T-cell (primary cell): ENCODE data around the gene MTOR. TPM values are rescaled to one million over a fixed set of nuclear protein-coding genes. Genes with fewer than 3 reads are reported as not detected.

Source experiments
- ATAC-seq, 4 experiments: fragments of 200-7000 bp in 3 of 4; fragments of 150-1000 bp in 1 of 4; cut with Tn5 transposase; replicated peaks in 1 of 4; 1 replicate in 3 of 4; 2 replicates in 1 of 4; pipeline ENCODE4 v1.10.0; 2021; ENCODE audit warnings: moderate library complexity in 3 of 4, mild to moderate bottlenecking in 2 of 4, moderate number of reproducible peaks in 1 of 4
- CTCF ChIA-PET, 2 donors: fragments of 300-600 bp; sonication (Branson Sonifier 250); formaldehyde crosslinking; loops; one replicate each; lab custom pipeline; 2022; ENCODE audit warnings: antibody characterized with exemption in 2 of 2; lab: Charles Lee
- POLR2A ChIA-PET, 2 donors: fragments of 300-600 bp; sonication (Branson Sonifier 250); formaldehyde crosslinking; loops; one replicate each; lab custom pipeline; 2022; ENCODE audit warnings: antibody characterized with exemption in 2 of 2; lab: Charles Lee
- DNase-seq, 35 experiments: peaks; one replicate each; pipeline versions ENCODE4 v3.0.0 to v3.0.0-alpha.2; 2013 to 2023
- H3K27ac ChIP-seq: one replicate; pipeline ENCODE4 v1.5.1; 2013; ENCODE audit warnings: low read length
- H3K27me3 ChIP-seq, 2 experiments: replicated peaks in 1 of 2; 1 replicate in 1 of 2; 2 replicates in 1 of 2; pipeline versions ENCODE4 v1.6.1 to v1.7.0; 2013; ENCODE audit warnings: low read length in 1 of 2, mixed read lengths in 1 of 2; ENCODE audit not compliant: control insufficient read depth in 2 of 2, insufficient read depth in 2 of 2; ENCODE audit errors: extremely low read depth in 1 of 2
- H3K36me3 ChIP-seq, 2 donors: 1 replicate in 1 of 2; 2 replicates in 1 of 2; pipeline versions ENCODE4 v1.6.1 to v1.7.0; 2013; ENCODE audit warnings: low read length in 1 of 2; ENCODE audit not compliant: control insufficient read depth in 2 of 2, insufficient read depth in 1 of 2; ENCODE audit errors: extremely low read depth in 1 of 2
- H3K4me1 ChIP-seq, 2 experiments: 1 replicate in 1 of 2; 2 replicates in 1 of 2; pipeline versions ENCODE4 v1.6.1 to v1.7.0; 2013; ENCODE audit warnings: low read length in 2 of 2, mixed read lengths in 1 of 2; ENCODE audit not compliant: insufficient read depth in 2 of 2, control insufficient read depth in 1 of 2; ENCODE audit errors: extremely low read depth in 1 of 2
- H3K4me3 ChIP-seq, 2 donors: 1 replicate in 1 of 2; 2 replicates in 1 of 2; pipeline versions ENCODE4 v1.5.1 to v1.7.0; 2013; ENCODE audit warnings: mild to moderate bottlenecking in 2 of 2, low read length in 1 of 2, moderate library complexity in 1 of 2; ENCODE audit not compliant: control insufficient read depth in 1 of 2; ENCODE audit errors: extremely low read depth in 1 of 2
- H3K9me3 ChIP-seq: 2 replicates; pipeline ENCODE4 v1.7.0; 2013
- H3K27ac Mint-ChIP-seq, 2 donors: one replicate each; pipeline ENCODE4 v1.8.0; 2020 to 2021; ENCODE audit warnings: mild to moderate bottlenecking in 2 of 2, mixed read lengths in 2 of 2
- H3K27me3 Mint-ChIP-seq, 2 donors: one replicate each; pipeline ENCODE4 v1.8.0; 2021 to 2022; ENCODE audit warnings: mixed read lengths in 2 of 2
- H3K36me3 Mint-ChIP-seq: one replicate; pipeline ENCODE4 v1.8.0; 2021; ENCODE audit warnings: mixed read lengths
- H3K4me1 Mint-ChIP-seq, 3 donors: one replicate each; pipeline ENCODE4 v1.8.0; 2020 to 2022; ENCODE audit warnings: mixed read lengths in 3 of 3, mild to moderate bottlenecking in 1 of 3
- H3K4me3 Mint-ChIP-seq, 3 donors: one replicate each; pipeline ENCODE4 v1.8.0; 2020 to 2022; ENCODE audit warnings: mild to moderate bottlenecking in 3 of 3, mixed read lengths in 3 of 3, moderate library complexity in 3 of 3
- H3K9me3 Mint-ChIP-seq, 3 donors: one replicate each; pipeline ENCODE4 v1.8.0; 2020 to 2022; ENCODE audit warnings: mixed read lengths in 3 of 3
- WGBS: methylation state at CpG from one replicate; pipeline ENCODE4 v1.1.5; 2013; ENCODE audit warnings: missing lambda C conversion rate; ENCODE audit not compliant: insufficient coverage; 5-methylcytosine and 5-hydroxymethylcytosine counted together
- total RNA-seq, 35 experiments: library from RNA in 6 of 35; stranded (reverse) in 6 of 35; fragments of 120-200 nt in 1 of 35; gene quantifications; one replicate each; pipeline versions ENCODE4 v1.2.1 to v1.2.4 and lab custom pipeline; 2013 to 2026

MTOR gene
- total RNA-seq, 5 donors from 2014 or later (not counting 1 experiment from before 2014, with no cell fraction given) = 41.7 to 45.1 (median 43.6) TPM

DNA sequence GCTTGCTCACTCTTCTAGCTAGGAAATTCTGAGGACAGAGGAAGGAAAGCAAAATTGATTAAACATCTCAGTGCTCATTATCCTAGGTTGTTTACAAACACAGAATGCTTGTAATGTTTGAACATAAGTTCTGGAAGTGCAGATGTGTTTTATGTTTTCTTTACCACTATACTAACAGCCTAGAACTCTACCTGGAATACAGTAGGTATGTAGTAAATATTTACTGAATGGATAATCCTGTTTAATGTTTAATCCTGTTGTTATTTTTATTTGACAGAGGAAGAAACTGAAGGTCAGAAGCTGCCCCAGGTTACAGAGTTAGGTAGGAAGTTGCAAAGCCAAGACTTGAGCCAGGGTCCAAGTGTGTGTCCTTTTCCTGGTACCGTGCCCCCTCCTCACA, 6.1 kb downstream of the MTOR start:
- no peaks in the 10 kb centered on the region for H3K9me3 ChIP-seq
- no peak overlapping the region for H3K4me3 ChIP-seq
- Mint-ChIP-seq H3K9me3 (no peaks in the 10 kb centered on the region), H3K27me3 (no peaks in the 10 kb centered on the region), H3K36me3 (peaks cover 47% of the 10 kb centered on the region), H3K4me3 (no peak overlapping the region), H3K27ac (no peak overlapping the region), H3K4me1 (peaks cover under 1 to 12% (median 8%) of the 10 kb centered on the region in 3 donors)
- POLR2A ChIA-PET = no interaction called here
- no peak overlapping the region for H3K27ac ChIP-seq
- H3K4me1 ChIP-seq = peaks cover under 1 to 6% of the 10 kb centered on the region in 2 experiments
- ATAC-seq (no peak), DNase-seq (no peak)
- CTCF ChIA-PET = no interaction called here
- WGBS = 100% methylated on average over 1 of the region's 1 CpG
- peaks cover 10 to 77% of the 10 kb centered on the region in 2 donors for H3K36me3 ChIP-seq
- no peaks in the 10 kb centered on the region for H3K27me3 ChIP-seq

DNA sequence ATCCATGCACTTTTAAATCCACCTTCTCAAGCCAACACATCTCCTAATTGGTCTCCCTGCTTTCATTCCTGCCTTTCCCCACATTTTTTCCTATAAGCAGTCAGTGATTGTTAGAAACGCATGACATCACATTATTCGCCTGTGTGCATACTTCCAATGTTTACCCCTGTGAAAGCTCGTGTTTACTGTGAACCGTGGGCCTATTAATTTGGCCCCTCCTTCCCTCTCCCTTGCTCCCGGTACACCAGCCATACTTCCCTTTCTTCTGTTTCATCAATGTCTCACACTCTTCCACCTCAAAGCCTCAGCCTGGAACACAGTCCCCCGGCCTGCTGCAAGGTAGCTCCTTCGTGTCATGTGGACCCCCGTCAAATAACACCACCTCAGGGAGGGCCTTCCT, 9.1 kb downstream of the MTOR start:
- Mint-ChIP-seq H3K36me3 (peaks cover 48% of the 10 kb centered on the region), H3K9me3 (no peaks in the 10 kb centered on the region), H3K4me3 (no peak overlapping the region), H3K27ac (no peak overlapping the region), H3K4me1 (peaks cover 0 to 9% (median 0%) of the 10 kb centered on the region in 3 donors), H3K27me3 (no peaks in the 10 kb centered on the region)
- Histone ChIP-seq H3K4me3 (no peak overlapping the region), H3K4me1 (peaks cover 0 to 2% of the 10 kb centered on the region in 2 experiments), H3K9me3 (no peaks in the 10 kb centered on the region), H3K27ac (no peak overlapping the region), H3K27me3 (no peaks in the 10 kb centered on the region), H3K36me3 (peaks cover 14 to 77% of the 10 kb centered on the region in 2 donors)
- WGBS = 92% methylated on average over 8 of the region's 8 CpGs
- ChIA-PET CTCF (interaction anchor here in 1 of 2 donors (1.2 kb wide), 1 partner anchor 10 kb away, joined by 3 read pairs; no protein-coding TSS in a partner anchor), POLR2A (no interaction called here)
- DNase-seq (no peak), ATAC-seq (no peak)

DNA sequence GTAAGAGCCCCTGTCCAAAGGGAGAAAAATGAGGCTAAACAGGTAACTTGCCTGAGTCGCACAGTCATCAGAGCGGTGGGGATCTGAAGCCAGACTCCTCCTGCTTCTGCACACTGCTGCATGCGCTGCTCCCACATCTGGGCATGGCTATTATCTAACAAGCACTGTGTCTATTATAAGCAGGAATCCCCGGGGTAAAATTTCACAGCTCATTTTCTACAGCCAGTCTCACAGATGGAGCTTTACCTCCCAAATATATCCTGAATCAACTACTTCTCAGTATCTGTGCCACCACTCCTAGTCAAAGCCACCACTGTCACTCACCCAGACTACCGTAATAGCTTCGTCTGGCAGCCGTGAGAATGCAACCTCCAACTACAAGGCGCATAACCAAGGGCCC, 9.8 kb downstream of the MTOR start:
- peaks cover 52% of the 10 kb centered on the region for H3K36me3 Mint-ChIP-seq
- H3K4me3 Mint-ChIP-seq = no peak overlapping the region
- ChIA-PET CTCF (interaction anchor here (1.2 to 1.4 kb wide), 2 partner anchors 10 to 11 kb away, joined by 3 to 9 read pairs; partner anchors contain the start of gene MTOR (in 1 of the 2)), POLR2A (no interaction called here)
- Histone ChIP-seq H3K36me3 (peaks cover 19 to 77% of the 10 kb centered on the region in 2 donors), H3K27ac (no peak overlapping the region), H3K27me3 (no peaks in the 10 kb centered on the region), H3K4me3 (no peak overlapping the region), H3K9me3 (no peaks in the 10 kb centered on the region), H3K4me1 (peaks cover 0 to 7% of the 10 kb centered on the region in 2 experiments)
- H3K27me3 Mint-ChIP-seq = no peaks in the 10 kb centered on the region
- ATAC-seq (no peak), DNase-seq (no peak)
- WGBS = 98% methylated on average over 7 of the region's 8 CpGs
- peaks cover under 1 to 9% (median 3%) of the 10 kb centered on the region in 3 donors for H3K4me1 Mint-ChIP-seq
- no peaks in the 10 kb centered on the region for H3K9me3 Mint-ChIP-seq
- H3K27ac Mint-ChIP-seq = no peak overlapping the region

DNA sequence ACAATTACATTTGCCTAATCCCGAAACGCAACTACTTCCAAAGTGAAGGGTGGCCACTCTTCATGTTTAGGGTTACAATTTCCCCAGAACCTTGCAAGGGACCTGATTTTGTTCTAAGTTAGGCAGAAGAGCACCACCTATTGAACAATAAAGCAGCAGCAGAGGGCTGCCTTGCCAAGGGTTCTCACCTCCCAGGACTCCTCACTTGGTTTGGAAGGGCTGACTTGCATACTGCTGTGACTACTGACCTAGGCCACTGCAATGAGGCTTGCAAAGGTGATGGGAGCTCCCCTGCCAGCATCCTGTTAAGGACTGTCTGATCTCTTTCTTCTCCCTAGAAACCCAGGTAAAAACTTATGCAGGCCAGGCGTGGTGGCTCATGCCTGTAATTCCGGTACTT, 14.2 kb downstream of the MTOR start:
- ChIA-PET CTCF (no interaction called here), POLR2A (no interaction called here)
- H3K4me1 ChIP-seq = peaks cover 0 to 24% of the 10 kb centered on the region in 2 experiments
- H3K36me3 ChIP-seq = peaks cover 17 to 72% of the 10 kb centered on the region in 2 donors
- Mint-ChIP-seq H3K4me1 (peaks cover 15 to 26% (median 20%) of the 10 kb centered on the region in 3 donors), H3K36me3 (peaks cover 41% of the 10 kb centered on the region), H3K4me3 (no peak overlapping the region), H3K9me3 (no peaks in the 10 kb centered on the region), H3K27me3 (no peaks in the 10 kb centered on the region), H3K27ac (peak overlapping the region; percentile 17 to 88)
- 95% methylated on average over 2 of the region's 4 CpGs for WGBS
- H3K27me3 ChIP-seq = no peaks in the 10 kb centered on the region
- no peak for ATAC-seq
- no peak overlapping the region for H3K4me3 ChIP-seq
- no peak overlapping the region for H3K27ac ChIP-seq
- no peaks in the 10 kb centered on the region for H3K9me3 ChIP-seq
- DNase-seq = no peak

DNA sequence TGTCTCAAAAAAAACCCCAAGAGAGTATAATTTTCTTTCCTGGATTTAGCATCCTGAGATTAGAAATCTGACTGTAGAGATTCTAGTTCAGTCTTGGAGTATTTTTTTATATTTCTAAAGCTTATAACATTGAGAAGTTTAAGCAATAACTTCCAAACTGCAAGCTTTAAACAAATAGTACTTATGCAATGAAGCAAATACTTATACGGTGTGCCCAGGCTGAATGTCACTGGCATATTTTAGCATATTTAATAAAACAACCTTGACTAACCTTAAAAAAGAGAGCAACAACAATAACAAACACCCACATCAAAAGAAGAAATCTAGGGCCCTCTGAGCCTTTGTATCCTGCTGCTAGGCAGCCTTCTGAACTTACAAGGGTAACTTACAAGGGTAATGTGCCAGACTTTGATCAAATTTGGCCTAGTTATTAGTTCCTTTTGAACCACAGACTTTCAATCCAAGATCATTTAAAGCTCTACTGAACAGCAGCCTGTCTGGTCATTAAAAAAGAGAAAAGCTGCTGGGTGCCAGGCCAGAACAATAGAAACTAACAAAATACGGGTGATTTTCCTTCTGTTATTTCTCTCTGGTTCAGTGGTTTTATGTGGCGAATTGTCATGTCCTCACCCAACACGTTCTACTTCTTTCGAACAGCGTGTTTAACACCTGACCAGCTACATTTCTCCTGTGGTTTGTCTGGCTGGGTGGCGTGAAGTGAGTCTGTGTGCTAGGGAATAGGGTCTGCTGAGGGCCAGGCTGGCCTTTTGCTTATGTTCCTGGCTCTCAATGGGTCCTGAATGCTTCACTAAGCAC, 16.2 kb downstream of the MTOR start:
- peak overlapping the region; percentile 88 for H3K27ac Mint-ChIP-seq
- H3K36me3 Mint-ChIP-seq = peaks cover 40% of the 10 kb centered on the region
- peaks cover 20 to 29% (median 23%) of the 10 kb centered on the region in 3 donors for H3K4me1 Mint-ChIP-seq
- H3K9me3 ChIP-seq = no peaks in the 10 kb centered on the region
- no peaks in the 10 kb centered on the region for H3K27me3 ChIP-seq
- CTCF ChIA-PET = interaction anchor here (0.5 to 1.6 kb wide), 4 partner anchors 16 to 473 kb away, joined by 4 to 7 read pairs (median 5); partner anchors contain the start of gene MTOR (in 1 of the 2)
- peaks cover 0 to 24% of the 10 kb centered on the region in 2 experiments for H3K4me1 ChIP-seq
- H3K4me3 Mint-ChIP-seq = no peak overlapping the region
- peak in 2 of 35 experiments; percentile 8 to 41 for DNase-seq
- POLR2A ChIA-PET = interaction anchor here in 1 of 2 donors (0.6 kb wide), 1 partner anchor 1386 kb away, joined by 13 read pairs; no protein-coding TSS in a partner anchor
- peak in 3 of 4 experiments; percentile 41 to 66 (median 58) for ATAC-seq
- H3K4me3 ChIP-seq = no peak overlapping the region
- H3K27me3 Mint-ChIP-seq = no peaks in the 10 kb centered on the region
- 52% methylated on average over 3 of the region's 7 CpGs for WGBS
- no peaks in the 10 kb centered on the region for H3K9me3 Mint-ChIP-seq
- peaks cover 20 to 67% of the 10 kb centered on the region in 2 donors for H3K36me3 ChIP-seq
- peak overlapping the region; percentile 65 for H3K27ac ChIP-seq

DNA sequence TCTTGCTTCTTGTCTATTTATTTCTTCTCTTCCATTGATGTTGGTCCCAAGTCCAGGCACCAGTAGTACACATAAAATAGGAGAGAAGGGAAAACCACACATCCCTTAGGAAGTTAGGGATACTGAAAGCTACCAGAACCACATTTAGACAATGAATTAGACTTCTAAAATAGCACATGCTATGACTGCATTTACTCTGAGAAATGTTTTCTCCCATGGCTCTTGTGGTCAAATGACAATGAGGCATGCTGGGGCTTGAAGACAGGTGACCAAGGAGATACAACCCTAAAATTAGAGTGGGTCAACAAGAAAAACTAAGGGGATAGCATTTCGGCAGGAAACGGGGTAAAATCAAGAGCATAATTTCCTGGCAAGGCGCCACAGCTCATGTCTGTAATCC, 17.1 kb downstream of the MTOR start:
- peaks cover 13 to 29% (median 23%) of the 10 kb centered on the region in 3 donors for H3K4me1 Mint-ChIP-seq
- H3K27me3 Mint-ChIP-seq = no peaks in the 10 kb centered on the region
- H3K36me3 ChIP-seq = peaks cover 18 to 68% of the 10 kb centered on the region in 2 donors
- WGBS = 64% methylated on average over 2 of the region's 3 CpGs
- peak overlapping the region; percentile 59 to 88 for H3K27ac Mint-ChIP-seq
- H3K4me1 ChIP-seq = peaks cover 0 to 24% of the 10 kb centered on the region in 2 experiments
- peaks cover 36% of the 10 kb centered on the region for H3K36me3 Mint-ChIP-seq
- ATAC-seq (no peak), DNase-seq (no peak)
- no peaks in the 10 kb centered on the region for H3K9me3 Mint-ChIP-seq
- H3K9me3 ChIP-seq = no peaks in the 10 kb centered on the region
- H3K4me3 ChIP-seq = no peak overlapping the region
- H3K27me3 ChIP-seq = no peaks in the 10 kb centered on the region
- CTCF ChIA-PET = interaction anchor here (0.5 to 1.0 kb wide), 3 partner anchors 17 to 689 kb away, joined by 3 to 5 read pairs (median 4); partner anchors contain the start of gene MTOR (in 1 of the 2)
- H3K27ac ChIP-seq = peak overlapping the region; percentile 65
- POLR2A ChIA-PET = no interaction called here
- H3K4me3 Mint-ChIP-seq = no peak overlapping the region
